SKM-1 treated with dmso at 0.1 percent for 144 hours (cell line): ENCODE data around the gene FBXW5.

Experiments
- DNase-seq: peaks from one replicate; lab custom pipeline; 2025; ENCODE audit not compliant: unreplicated experiment; lab: John Stamatoyannopoulos, UW

The FBXW5 gene

GRCh38 chr9:136936645-136937170 is 7.8 kb downstream of the FBXW5 start:
- no peak for DNase-seq

GRCh38 chr9:136935651-136936050 is 8.9 kb downstream of the FBXW5 start:
- peak; percentile 8 for DNase-seq

- DNase-seq = no peak
Measured at GRCh38 chr9:136934277-136934676, 10.3 kb downstream of the FBXW5 start.

- no peak for DNase-seq
Measured at GRCh38 chr9:136931611-136932130, 12.9 kb downstream of the FBXW5 start.

GRCh38 chr9:136930014-136930413 is 14.5 kb downstream of the FBXW5 start:
- DNase-seq = no peak

GRCh38 chr9:136928591-136928990 is 15.9 kb downstream of the FBXW5 start:
- peak; percentile 26 for DNase-seq

- DNase-seq = no peak
Measured at GRCh38 chr9:136927343-136928271, 16.9 kb downstream of the FBXW5 start.

GRCh38 chr9:136926749-136927148 is 17.8 kb downstream of the FBXW5 start:
- DNase-seq = no peak

GRCh38 chr9:136926154-136926704 is 18.3 kb downstream of the FBXW5 start:
- DNase-seq = no peak

- no peak for DNase-seq
Measured at GRCh38 chr9:136925414-136926153, 19.0 kb downstream of the FBXW5 start.

- DNase-seq = no peak
Measured at GRCh38 chr9:136923881-136924280, 20.7 kb downstream of the FBXW5 start.

- no peak for DNase-seq
Measured at GRCh38 chr9:136922540-136922939, 22.0 kb downstream of the FBXW5 start.

GRCh38 chr9:136921718-136922117 is 22.8 kb downstream of the FBXW5 start:
- DNase-seq = no peak

- no peak for DNase-seq
Measured at GRCh38 chr9:136921307-136921706, 23.2 kb downstream of the FBXW5 start.

GRCh38 chr9:136920734-136921231 is 23.8 kb downstream of the FBXW5 start:
- no peak for DNase-seq

- no peak for DNase-seq
Measured at GRCh38 chr9:136920069-136920468, 24.5 kb downstream of the FBXW5 start.

- no peak for DNase-seq
Measured at GRCh38 chr9:136917902-136918301, 26.6 kb downstream of the FBXW5 start.

- DNase-seq = no peak
Measured at GRCh38 chr9:136916330-136917184, 28.0 kb downstream of the FBXW5 start.

- no peak for DNase-seq
Measured at GRCh38 chr9:136915632-136916329, 28.8 kb downstream of the FBXW5 start.
